Lower lobe of right lung (tissue), 2 donors: ENCODE measurements around the gene TTC34. TPM values are rescaled to one million over a fixed set of nuclear protein-coding genes. Genes with fewer than 3 reads are reported as not detected.

Experiments used
- ATAC-seq, 2 donors: fragments of 200-7000 bp; cut with Tn5 transposase; one replicate each; pipeline ENCODE4 v1.9.1; 2020 to 2022; ENCODE audit warnings: mild to moderate bottlenecking in 2 of 2, moderate library complexity in 2 of 2
- DNase-seq: peaks from one replicate; pipeline ENCODE4 v3.0.0-alpha.2; 2020
- H3K27ac ChIP-seq: fragments of 200-600 bp; one replicate; pipeline ENCODE4 v1.8.0; 2022
- H3K27me3 ChIP-seq: fragments of 200-600 bp; one replicate; pipeline ENCODE4 v1.8.0; 2022; ENCODE audit warnings: low read depth
- H3K36me3 ChIP-seq: fragments of 200-600 bp; one replicate; pipeline ENCODE4 v1.8.0; 2022; ENCODE audit warnings: mild to moderate bottlenecking
- H3K4me1 ChIP-seq: fragments of 200-600 bp; one replicate; pipeline ENCODE4 v1.8.0; 2022
- H3K4me3 ChIP-seq: fragments of 200-600 bp; one replicate; pipeline ENCODE4 v1.8.0; 2022; ENCODE audit warnings: mild to moderate bottlenecking
- H3K9me3 ChIP-seq: fragments of 200-600 bp; one replicate; pipeline ENCODE4 v1.8.0; 2022
- CTCF ChIP-seq: fragments of 200-600 bp; IDR thresholded peaks from one replicate; pipeline ENCODE4 v1.8.0; 2022; ENCODE audit warnings: antibody characterized with exemption, mild to moderate bottlenecking
- intact Hi-C: fragments of 100-400 bp; cut with DNase I; formaldehyde crosslinking; loops from one replicate; pipeline ENCODE4 v1.11.0; 2022
- total RNA-seq: library from RNA; stranded (reverse); fragmentation: NEBNext Ultra II Directional; extraction: Animal tissue kit (Norgen Biotek cat#: 25700); gene quantifications from one replicate; pipeline ENCODE4 v1.2.1, GENCODE V29; 2021
- donor health status: DM: no; HTN: yes; CAD: no; lungs with severe emphysema.

Gene TTC34
- total RNA-seq, 1 donor from 2014 or later: 2.6 TPM

DNA sequence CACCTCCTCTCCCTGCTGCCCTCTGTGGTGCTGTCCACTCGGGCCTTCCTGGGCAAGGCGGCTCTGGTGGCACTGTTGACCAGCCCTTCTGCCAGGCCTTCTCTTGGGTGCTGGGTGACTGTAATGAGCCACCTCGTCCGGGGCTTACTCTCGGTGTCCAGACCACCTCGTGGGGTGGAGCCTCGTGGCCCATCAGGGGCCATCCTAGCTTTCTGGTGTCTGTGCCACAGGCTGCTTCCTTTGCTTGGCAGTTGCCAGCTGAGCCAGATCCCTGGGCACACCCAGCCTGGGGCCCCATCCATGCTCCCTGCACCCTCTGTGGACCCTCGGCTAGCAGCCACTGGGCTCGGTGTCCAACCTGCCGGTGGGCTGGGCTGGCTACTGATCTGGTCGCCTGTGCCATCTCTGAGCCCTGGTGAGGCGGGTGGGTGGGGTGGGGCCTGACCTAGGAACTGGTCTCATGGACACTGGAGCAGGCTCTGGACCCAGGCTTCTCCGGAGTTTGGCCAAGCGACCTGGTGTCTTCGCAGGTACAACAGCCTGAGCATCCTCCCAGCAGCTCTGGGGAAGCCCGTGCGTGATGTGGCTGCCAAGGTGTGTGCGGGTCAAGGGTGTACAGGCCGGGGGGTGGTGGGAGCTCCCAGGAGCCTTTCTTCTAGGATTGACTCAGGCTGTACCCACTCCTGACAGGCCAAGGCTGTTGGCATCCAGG lies 213.5 kb downstream of the TTC34 start:
- Histone ChIP-seq H3K36me3 (peaks cover 3% of the 10 kb centered on the region), H3K4me3 (peak overlapping the region; percentile 92), H3K4me1 (peaks cover 42% of the 10 kb centered on the region), H3K9me3 (no peaks in the 10 kb centered on the region), H3K27ac (no peak overlapping the region), H3K27me3 (no peaks in the 10 kb centered on the region)
- intact Hi-C loops: no loop called here
- peak; percentile 48 for DNase-seq
- ATAC-seq: no peak
- no peak for TF ChIP-seq CTCF

DNA sequence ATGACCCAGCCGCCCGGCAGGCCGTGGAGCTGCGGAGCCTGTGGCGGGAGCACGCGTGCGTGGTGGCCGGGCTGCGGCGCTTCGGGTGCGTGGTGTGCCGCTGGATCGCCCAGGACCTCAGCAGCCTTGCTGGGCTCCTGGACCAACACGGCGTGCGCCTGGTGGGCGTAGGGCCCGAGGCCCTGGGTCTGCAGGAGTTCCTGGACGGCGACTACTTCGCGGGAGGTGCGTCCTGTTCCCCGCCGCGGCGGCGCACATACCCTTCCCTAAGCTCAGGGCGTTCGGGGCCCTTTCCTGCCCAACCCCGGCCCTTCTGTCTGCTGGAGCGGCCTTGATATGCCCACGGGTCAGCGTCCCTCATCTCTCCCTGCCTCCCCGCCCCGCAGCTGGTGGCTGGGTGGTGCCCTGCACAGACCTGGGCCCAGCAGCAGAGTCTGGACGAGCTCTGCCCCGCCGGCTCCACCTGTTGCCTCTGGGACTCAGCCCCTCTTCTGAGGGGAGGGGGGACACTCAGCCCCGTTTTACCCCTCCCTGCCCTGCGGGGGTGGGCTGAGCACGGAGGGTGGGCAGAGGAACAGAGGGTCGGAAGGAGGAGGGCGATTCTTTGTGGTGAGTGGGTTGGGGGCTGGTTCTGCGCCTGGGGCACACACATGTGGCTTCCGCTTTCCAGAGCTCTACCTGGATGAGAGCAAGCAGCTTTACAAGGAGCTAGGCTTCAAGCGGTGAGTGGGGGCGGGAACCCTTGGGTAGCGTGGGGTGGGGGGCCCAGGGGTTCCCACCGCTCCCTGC lies 214.2 kb downstream of the TTC34 start:
- H3K27me3 ChIP-seq: no peaks in the 10 kb centered on the region
- no peak for DNase-seq
- intact Hi-C loops: no loop called here

GRCh38 chr1:2586154-2587070 lies 215.1 kb downstream of the TTC34 start, which contains the start of gene PRXL2B:
Gene PRXL2B, plus strand, starts transcription at chr1:2586777. Its CDS starts 109 bp downstream, at chr1:2586886.
- DNase-seq (peak; percentile 100), ATAC-seq (peak; percentile 94 to 95)
- no peak for TF ChIP-seq CTCF
- Histone ChIP-seq H3K27me3 (no peaks in the 10 kb centered on the region), H3K4me3 (peak within 1 kb of the TSS; percentile 92), H3K9me3 (no peaks in the 10 kb centered on the region), H3K27ac (peak within 1 kb of the TSS; percentile 98), H3K4me1 (peaks cover 37% of the 10 kb centered on the region), H3K36me3 (peaks cover 3% of the 10 kb centered on the region)
- intact Hi-C loops: no loop called here

More for the DNA sequence above, 214.2 kb downstream of the TTC34 start:
- peak in 1 of 2 donors; percentile 1 for ATAC-seq
- Histone ChIP-seq H3K4me1 (peaks cover 37% of the 10 kb centered on the region), H3K4me3 (peak overlapping the region; percentile 92), H3K27ac (peak overlapping the region; percentile 98), H3K9me3 (no peaks in the 10 kb centered on the region), H3K36me3 (peaks cover 3% of the 10 kb centered on the region)
- no peak for TF ChIP-seq CTCF

Other genes starting within 250 kb of the TTC34 start
- 152 TPM for gene TNFRSF14, start 245.3 kb downstream of the TTC34 start, total RNA-seq
- 26.3 TPM for gene PRXL2B, start 214.9 kb downstream of the TTC34 start, total RNA-seq
- gene MMEL1, start 168.7 kb downstream of the TTC34 start, total RNA-seq: 7.6 TPM
- not detected for gene ACTRT2, start 219.8 kb upstream of the TTC34 start, total RNA-seq